ENCODE data around the gene RSL1D1. TPM values are rescaled to one million over a fixed set of nuclear protein-coding genes. Genes with fewer than 3 reads are reported as not detected.
"Not testable (repeated sequence)": the region's sequence is repeated elsewhere in the genome, so short reads cannot be mapped to it uniquely, and the experiment has no call there.

Gene RSL1D1
- total RNA-seq, 1 donor from 2014 or later: 141 TPM

- H3K4me3 ChIP-seq (ENCODE audit: low read depth, low read length): no peak overlapping the region
- TF ChIP-seq CTCF (conservative IDR thresholded peaks at IDR 0.05; ENCODE audit: low read depth, low read length): no peak
- DNase-seq (ENCODE audit: low read depth): no peak
These were observed 56.9 kb downstream of the RSL1D1 start for GRCh38 chr16:11794447-11794846.

- no peak for TF ChIP-seq CTCF (conservative IDR thresholded peaks at IDR 0.05; ENCODE audit: low read depth, low read length)
- DNase-seq (ENCODE audit: low read depth): no peak
These were observed 57.5 kb downstream of the RSL1D1 start for GRCh38 chr16:11793840-11794239.

GRCh38 chr16:11792410-11793241, 58.7 kb downstream of the RSL1D1 start:
- H3K4me3 ChIP-seq (ENCODE audit: low read depth, low read length): no peak overlapping the region
- DNase-seq (ENCODE audit: low read depth): no peak
- no peak for TF ChIP-seq CTCF (conservative IDR thresholded peaks at IDR 0.05; ENCODE audit: low read depth, low read length)

More at GRCh38 chr16:11793840-11794239, 57.5 kb downstream of the RSL1D1 start:
- no peak overlapping the region for H3K4me3 ChIP-seq (ENCODE audit: low read depth, low read length)

GRCh38 chr16:11791144-11791828, 60.1 kb downstream of the RSL1D1 start:
- no peak for TF ChIP-seq CTCF (conservative IDR thresholded peaks at IDR 0.05; ENCODE audit: low read depth, low read length)
- no peak for DNase-seq (ENCODE audit: low read depth)
- H3K4me3 ChIP-seq (ENCODE audit: low read depth, low read length): no peak overlapping the region

GRCh38 chr16:11788914-11789313, 62.4 kb downstream of the RSL1D1 start:
- no peak overlapping the region for H3K4me3 ChIP-seq (ENCODE audit: low read depth, low read length)
- no peak for TF ChIP-seq CTCF (conservative IDR thresholded peaks at IDR 0.05; ENCODE audit: low read depth, low read length)
- DNase-seq (ENCODE audit: low read depth): no peak

GRCh38 chr16:11784980-11785599, 66.3 kb downstream of the RSL1D1 start:
- DNase-seq (ENCODE audit: low read depth); H3K4me3 ChIP-seq (ENCODE audit: low read depth, low read length): not testable (repeated sequence)

- not testable (repeated sequence) for H3K4me3 ChIP-seq (ENCODE audit: low read depth, low read length); DNase-seq (ENCODE audit: low read depth)
These were observed 67.0 kb downstream of the RSL1D1 start for GRCh38 chr16:11784381-11784780.
